ENCODE data around the gene KRT6A. TPM values are rescaled to one million over a fixed set of nuclear protein-coding genes. Genes with fewer than 3 reads are reported as not detected.

KRT6A gene
- total RNA-seq, 1 donor from 2014 or later = not detected

DNA sequence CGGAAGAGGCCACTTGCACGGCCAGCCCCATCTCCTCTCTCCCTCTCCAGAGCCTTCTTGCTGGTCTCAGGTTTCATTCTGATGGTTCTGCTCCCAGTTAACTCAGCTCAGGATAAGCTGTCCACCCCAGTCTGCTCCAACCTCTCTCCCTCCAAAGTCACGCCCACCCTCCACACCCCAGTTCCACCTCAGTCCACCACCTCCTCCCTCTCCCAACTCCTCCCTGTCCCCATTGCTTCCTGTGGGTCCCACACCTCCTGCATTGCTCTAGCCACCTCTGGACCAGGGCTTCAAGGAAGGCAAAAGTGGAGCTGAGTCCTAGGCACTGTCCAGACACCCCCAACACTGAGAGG, 46.7 kb upstream of the KRT6A start:
- Mint-ChIP-seq H3K36me3 (no peaks in the 10 kb centered on the region), H3K4me3 (no peak overlapping the region), H3K4me1 (peaks cover 5% of the 10 kb centered on the region), H3K27ac (no peak overlapping the region), H3K9me3 (peaks cover 3% of the 10 kb centered on the region), H3K27me3 (ENCODE audit: insufficient read depth, low read depth) (peaks cover 5% of the 10 kb centered on the region)
- H3K4me1 ChIP-seq = no peaks in the 10 kb centered on the region
- no peaks in the 10 kb centered on the region for H3K36me3 ChIP-seq
- no peak overlapping the region for H3K9ac ChIP-seq
- no peak for DNase-seq (ENCODE audit: low spot score)
- TF ChIP-seq, protein P1, sequence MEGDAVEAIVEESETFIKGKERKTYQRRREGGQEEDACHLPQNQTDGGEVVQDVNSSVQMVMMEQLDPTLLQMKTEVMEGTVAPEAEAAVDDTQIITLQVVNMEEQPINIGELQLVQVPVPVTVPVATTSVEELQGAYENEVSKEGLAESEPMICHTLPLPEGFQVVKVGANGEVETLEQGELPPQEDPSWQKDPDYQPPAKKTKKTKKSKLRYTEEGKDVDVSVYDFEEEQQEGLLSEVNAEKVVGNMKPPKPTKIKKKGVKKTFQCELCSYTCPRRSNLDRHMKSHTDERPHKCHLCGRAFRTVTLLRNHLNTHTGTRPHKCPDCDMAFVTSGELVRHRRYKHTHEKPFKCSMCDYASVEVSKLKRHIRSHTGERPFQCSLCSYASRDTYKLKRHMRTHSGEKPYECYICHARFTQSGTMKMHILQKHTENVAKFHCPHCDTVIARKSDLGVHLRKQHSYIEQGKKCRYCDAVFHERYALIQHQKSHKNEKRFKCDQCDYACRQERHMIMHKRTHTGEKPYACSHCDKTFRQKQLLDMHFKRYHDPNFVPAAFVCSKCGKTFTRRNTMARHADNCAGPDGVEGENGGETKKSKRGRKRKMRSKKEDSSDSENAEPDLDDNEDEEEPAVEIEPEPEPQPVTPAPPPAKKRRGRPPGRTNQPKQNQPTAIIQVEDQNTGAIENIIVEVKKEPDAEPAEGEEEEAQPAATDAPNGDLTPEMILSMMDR (IDR thresholded peaks at IDR 0.05) = no peak
- TF ChIP-seq EZH2phosphoT487 (IDR thresholded peaks at IDR 0.05) (no peak), EZH2 (IDR thresholded peaks at IDR 0.05) (no peak)
- no peaks in the 10 kb centered on the region for H4K20me1 ChIP-seq (ENCODE audit: low read depth)
- no peak overlapping the region for H2AFZ ChIP-seq (replicated peaks)
- no peaks in the 10 kb centered on the region for H3F3A ChIP-seq (ENCODE audit: low read depth)
- H3K4me3 ChIP-seq = no peak overlapping the region
- H3K9me3 ChIP-seq (ENCODE audit: low read depth) = no peaks in the 10 kb centered on the region
- H3K79me2 ChIP-seq (ENCODE audit: low read depth) = no peaks in the 10 kb centered on the region
- no peaks in the 10 kb centered on the region for H3K27me3 ChIP-seq
- no peak overlapping the region for H3K27ac ChIP-seq
- no peak overlapping the region for H3K4me2 ChIP-seq

DNA sequence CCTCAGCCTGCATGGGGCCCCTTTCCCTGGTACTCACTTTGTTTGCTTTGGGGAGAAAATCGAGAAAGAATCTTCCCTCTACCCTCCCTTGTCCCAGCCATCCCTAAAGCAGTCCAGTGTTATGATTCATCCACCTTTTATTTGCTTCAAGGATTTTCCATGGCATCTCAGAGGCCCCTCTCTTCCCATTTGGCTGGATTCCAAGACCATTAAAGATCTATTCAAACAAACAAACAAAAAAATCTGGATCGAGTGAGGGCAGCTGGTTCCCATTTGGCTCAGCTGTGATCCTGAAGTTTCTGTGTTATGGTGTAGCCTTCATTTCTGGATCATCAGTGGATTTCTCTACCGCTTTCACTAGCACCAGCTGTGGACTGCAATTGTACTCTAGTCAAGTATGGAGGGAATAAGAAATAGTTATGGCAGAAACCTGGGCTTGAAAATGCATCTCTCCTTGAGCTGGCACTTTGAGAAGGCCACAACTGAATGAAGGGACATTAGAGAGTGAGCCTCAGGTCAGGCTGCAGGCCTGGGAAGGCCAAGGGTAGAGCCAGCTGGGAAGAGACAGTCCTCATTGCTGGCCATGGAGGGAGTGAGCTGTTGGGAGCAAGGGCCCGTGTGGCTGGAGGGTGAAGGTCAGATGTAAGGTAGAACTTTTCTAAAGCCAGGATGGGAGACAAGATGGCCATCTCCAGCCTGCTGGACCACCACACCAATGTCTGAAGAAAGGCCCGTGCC, 46.2 kb upstream of the KRT6A start:
- Histone ChIP-seq H3K27me3 (no peaks in the 10 kb centered on the region), H3K27ac (no peak overlapping the region), H3K36me3 (no peaks in the 10 kb centered on the region), H4K20me1 (ENCODE audit: low read depth) (no peaks in the 10 kb centered on the region), H3K4me1 (no peaks in the 10 kb centered on the region), H2AFZ (replicated peaks) (no peak overlapping the region), H3F3A (ENCODE audit: low read depth) (no peaks in the 10 kb centered on the region), H3K9me3 (ENCODE audit: low read depth) (no peaks in the 10 kb centered on the region), H3K4me2 (no peak overlapping the region), H3K79me2 (ENCODE audit: low read depth) (no peaks in the 10 kb centered on the region), H3K4me3 (no peak overlapping the region), H3K9ac (no peak overlapping the region)
- no peak for TF ChIP-seq EZH2phosphoT487 (IDR thresholded peaks at IDR 0.05)
- TF ChIP-seq, protein P1 (IDR thresholded peaks at IDR 0.05) = no peak
- TF ChIP-seq EZH2 (IDR thresholded peaks at IDR 0.05) = no peak
- no peak for DNase-seq (ENCODE audit: low spot score)
- H3K4me3 Mint-ChIP-seq = no peak overlapping the region
- peaks cover 3% of the 10 kb centered on the region for H3K9me3 Mint-ChIP-seq
- H3K27me3 Mint-ChIP-seq (ENCODE audit: insufficient read depth, low read depth) = peaks cover 5% of the 10 kb centered on the region
- H3K27ac Mint-ChIP-seq = no peak overlapping the region
- peaks cover 5% of the 10 kb centered on the region for H3K4me1 Mint-ChIP-seq
- no peaks in the 10 kb centered on the region for H3K36me3 Mint-ChIP-seq

DNA sequence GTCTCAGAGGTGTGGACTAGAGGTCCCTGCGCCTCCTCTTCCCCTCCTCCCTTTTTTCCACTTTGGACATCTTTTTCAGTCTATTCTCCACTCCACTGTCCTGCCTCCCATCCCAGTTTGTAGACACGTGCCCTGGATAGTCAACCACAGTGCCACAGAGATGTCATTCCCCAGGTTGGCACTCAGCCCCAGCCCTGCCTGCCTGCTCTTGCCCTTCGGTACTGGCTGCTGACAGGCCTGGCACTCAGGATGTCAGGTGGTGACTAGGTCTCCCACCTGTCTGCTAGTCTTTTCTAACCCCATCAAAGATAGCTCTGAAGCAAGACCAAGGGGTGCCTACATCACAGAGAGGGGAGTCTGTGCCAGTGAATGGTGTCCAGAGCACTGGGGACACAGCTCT, 44.0 kb upstream of the KRT6A start:
- TF ChIP-seq EZH2phosphoT487 (IDR thresholded peaks at IDR 0.05) (no peak), EZH2 (IDR thresholded peaks at IDR 0.05) (no peak)
- TF ChIP-seq, protein P1 (IDR thresholded peaks at IDR 0.05) = no peak

More for the DNA sequence above, 44.0 kb upstream of the KRT6A start:
- no peaks in the 10 kb centered on the region for H3F3A ChIP-seq (ENCODE audit: low read depth)
- Mint-ChIP-seq H3K27me3 (ENCODE audit: insufficient read depth, low read depth) (peaks cover 8% of the 10 kb centered on the region), H3K4me3 (peak overlapping the region; percentile 17), H3K4me1 (peaks cover 5% of the 10 kb centered on the region), H3K9me3 (peaks cover 3% of the 10 kb centered on the region), H3K27ac (no peak overlapping the region), H3K36me3 (no peaks in the 10 kb centered on the region)
- no peaks in the 10 kb centered on the region for H3K27me3 ChIP-seq
- H3K79me2 ChIP-seq (ENCODE audit: low read depth) = no peaks in the 10 kb centered on the region
- H3K36me3 ChIP-seq = no peaks in the 10 kb centered on the region
- no peaks in the 10 kb centered on the region for H3K9me3 ChIP-seq (ENCODE audit: low read depth)
- no peak overlapping the region for H2AFZ ChIP-seq (replicated peaks)
- H3K4me2 ChIP-seq = no peak overlapping the region
- H3K4me1 ChIP-seq = no peaks in the 10 kb centered on the region
- no peak for DNase-seq (ENCODE audit: low spot score)
- H3K27ac ChIP-seq = no peak overlapping the region
- H4K20me1 ChIP-seq (ENCODE audit: low read depth) = no peaks in the 10 kb centered on the region
- no peak overlapping the region for H3K9ac ChIP-seq
- no peak overlapping the region for H3K4me3 ChIP-seq

Data from neural progenitor cell (in vitro differentiated cells).